NK-92 treated with Interleukin-12 subunit alpha and Interleukin-12 subunit beta, amount 100 ng/mL, for 24 hours (cell line): Measurements from ENCODE around the gene TRMT11.
"Not testable (repeated sequence)": the region's sequence is repeated elsewhere in the genome, so short reads cannot be mapped to it uniquely, and the experiment has no call there.

ENCODE experiments used
- DNase-seq: peaks from one replicate; lab custom pipeline; 2025; lab: John Stamatoyannopoulos, UW

The TRMT11 gene

DNA sequence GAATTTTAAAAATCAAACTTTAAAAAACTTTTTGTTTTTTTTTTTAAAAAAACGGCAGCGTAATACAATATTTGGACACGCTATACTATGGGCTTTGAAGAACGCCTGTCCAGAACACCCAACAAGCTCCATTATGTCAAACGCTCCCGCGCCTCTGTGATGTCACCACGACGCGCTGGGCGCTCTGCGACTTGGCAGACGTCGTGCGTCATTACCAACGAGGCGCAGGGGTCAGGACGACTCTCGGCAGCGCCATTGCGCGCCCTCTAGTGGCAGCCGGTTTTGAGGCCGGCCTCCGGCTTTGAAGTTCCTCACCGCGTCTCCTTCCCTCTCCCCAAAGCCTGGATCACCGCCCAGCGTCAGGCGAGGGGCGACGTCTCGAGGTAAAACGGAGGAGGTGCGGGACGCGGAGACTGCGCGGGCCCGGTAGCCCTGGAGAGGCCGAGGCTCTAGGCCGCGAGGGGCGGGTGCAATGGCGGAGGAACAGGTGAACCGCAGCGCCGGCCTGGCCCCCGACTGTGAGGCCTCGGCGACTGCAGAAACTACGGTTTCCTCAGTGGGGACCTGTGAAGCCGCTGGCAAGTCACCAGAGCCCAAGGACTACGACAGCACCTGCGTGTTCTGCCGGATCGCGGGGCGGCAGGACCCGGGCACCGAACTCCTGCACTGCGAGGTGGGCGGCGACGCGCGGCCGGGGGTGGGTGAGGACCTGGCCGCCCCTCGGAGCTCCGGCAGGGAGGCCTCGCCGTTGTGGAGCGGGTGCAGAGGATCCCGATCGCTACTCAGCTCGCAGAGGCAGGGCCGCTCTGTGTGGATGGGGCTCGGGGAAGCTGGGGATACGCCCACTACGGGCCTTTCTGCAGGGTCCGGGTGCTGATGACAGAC, 29.6 kb upstream of the TRMT11 start, which contains the start of gene HINT3:
HINT3 (plus strand) TSS at position 265 of the 885 bp plus-strand sequence; CDS start at position 473, 208 bp downstream.
- DNase-seq = peak; percentile 95

DNA sequence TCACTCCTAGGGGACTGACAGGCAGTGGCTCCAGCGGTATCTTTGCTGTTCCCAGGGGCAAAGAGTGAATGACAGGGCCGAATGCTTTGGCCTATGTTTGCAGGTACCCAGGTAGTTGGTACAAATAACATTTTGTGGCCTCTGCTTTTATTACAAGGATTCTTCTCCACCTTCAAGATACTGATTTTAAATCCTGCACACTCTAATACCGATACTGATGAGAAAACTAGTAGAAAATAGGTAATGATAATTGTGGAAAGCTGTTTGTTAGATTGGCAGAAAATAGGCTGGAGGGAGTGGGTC, 29.0 kb upstream of the TRMT11 start:
- no peak for DNase-seq

DNA sequence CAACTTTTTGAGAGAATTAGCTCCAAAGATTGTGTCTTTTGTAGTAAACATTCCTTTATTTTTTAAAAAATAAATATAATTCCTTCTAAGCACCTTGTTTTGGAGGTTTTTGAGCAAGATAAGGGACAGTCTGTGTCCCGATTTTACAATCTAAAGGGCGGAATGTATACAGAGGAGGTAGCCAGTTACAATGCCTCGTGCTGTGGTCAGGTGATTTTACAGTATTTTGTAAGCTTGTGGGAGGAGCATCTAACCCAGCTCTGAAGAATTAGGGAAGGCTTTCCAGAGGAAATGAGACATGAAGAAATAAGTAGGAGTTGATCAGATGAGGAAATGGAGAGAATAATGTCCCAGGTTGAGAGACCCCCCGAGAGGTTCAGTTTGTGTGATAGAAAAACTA, 28.5 kb upstream of the TRMT11 start:
- no peak for DNase-seq

DNA sequence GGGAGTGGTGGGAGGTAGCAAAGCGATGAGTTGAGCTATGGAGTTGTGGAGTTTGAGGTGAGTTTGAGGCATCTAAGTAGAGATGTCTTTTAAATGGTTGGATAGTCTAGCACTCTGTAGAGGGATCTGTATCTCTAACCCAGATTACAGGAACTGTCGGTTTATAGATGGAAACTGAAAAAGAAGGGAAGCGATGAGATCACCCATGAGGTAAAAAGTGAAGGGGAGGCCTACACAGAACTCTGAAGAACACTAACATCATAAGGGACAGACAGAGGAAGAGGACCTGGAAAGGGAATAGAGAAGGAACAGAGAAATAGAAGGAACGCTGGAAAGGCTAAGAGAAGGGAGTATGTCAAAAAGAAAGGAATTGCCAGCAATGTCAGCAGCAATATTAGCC, 27.3 kb upstream of the TRMT11 start:
- DNase-seq = no peak

DNA sequence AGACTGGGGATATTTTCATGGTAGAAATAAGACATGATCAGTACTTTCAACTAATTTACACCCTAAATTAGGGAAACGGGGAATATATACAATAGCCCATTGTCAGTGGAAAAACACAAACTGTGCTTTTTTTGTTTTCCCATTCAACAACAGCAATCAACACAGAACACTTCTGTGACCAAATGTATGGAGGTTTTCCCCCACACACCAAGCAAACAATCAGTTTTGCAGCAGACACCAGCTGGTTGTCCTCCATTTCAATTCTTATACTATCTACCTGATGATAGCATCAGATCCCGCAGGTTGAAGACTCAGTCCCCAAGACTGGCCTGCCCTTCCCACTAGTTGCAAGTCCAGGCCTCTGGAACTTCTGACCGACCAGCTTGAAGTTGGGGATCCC, 25.2 kb upstream of the TRMT11 start:
- DNase-seq = no peak

DNA sequence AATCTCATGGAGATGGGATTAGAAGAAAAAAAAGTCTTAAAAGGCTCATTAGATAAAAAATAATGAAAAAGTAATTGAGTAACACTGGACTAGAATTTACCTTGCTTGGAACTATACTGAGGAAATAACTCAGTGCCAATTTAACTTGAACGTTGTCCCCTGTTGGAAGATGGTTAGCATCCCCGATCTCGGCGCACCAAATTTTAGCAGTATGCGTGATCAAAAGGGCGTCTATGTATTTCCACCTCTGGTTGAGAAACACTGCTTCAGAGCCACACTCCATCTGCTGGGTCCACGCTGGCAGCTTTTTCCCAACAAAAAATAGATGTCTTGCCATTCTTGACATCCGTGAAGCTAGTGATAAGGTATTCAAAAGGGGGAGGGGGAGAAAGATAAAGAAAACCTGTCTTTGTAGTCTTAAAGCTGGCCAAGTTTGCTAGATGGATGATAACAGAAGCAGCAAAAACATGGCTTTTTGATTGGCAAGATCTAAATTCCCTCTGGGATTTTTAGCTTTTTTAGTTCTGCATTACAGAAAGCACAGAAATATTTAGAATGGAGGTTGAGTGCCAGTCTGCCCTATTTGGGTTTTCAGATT, 23.3 kb upstream of the TRMT11 start:
- no peak for DNase-seq

DNA sequence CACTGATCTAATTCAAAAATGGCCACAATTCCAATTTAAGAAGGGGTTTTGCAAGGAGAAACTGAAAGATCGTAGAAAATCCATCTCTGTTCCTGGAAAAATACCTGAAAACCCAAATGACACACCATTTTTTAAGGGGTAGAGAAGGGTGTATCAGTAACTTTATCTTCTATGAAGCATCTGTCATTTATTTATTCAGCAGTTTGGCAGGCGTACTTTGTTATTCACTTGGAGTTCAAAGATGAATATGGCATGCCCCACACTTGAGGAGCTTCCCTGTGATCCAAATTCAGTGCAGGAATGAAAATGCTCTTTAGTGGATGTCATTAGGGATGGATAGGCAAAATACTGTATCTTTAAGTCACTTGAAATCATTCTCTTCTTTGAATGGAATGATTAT, 22.5 kb upstream of the TRMT11 start:
- no peak for DNase-seq

DNA sequence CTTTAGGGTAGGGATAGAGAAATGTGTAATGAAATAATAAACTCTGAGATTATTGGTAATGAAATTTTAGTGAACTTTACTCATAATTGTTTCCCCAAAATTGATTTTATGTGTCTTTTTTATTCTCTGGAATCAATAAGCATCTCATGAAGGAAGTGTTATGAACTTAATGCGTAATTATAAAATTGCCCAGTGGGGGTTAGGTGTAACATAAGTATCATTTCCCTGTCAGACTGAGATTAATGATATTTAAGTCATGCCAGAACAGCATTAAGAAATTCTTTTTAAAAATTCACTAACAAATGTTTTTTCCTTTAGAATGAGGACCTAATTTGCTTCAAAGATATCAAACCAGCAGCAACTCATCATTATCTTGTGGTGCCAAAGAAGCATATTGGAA, 19.8 kb upstream of the TRMT11 start:
- no peak for DNase-seq

DNA sequence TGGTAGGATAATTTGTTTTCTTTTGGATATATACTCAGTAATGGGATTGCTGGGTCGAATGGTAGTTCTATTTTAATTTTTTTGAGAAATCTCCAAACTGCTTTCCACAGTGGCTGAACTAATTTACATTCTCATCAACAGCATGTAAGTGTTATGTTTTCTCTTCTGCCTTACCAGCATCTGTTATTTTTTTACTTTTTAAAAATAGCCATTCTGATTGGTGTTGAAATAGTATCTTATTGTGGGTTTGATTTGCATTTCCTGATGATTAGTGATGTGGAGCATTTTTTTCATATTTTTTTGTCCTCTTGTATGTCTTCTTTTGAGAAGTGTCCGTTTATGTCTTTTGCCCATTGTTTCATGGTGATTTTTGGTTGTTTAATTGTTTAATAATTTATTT, 17.8 kb upstream of the TRMT11 start:
- no peak for DNase-seq

DNA sequence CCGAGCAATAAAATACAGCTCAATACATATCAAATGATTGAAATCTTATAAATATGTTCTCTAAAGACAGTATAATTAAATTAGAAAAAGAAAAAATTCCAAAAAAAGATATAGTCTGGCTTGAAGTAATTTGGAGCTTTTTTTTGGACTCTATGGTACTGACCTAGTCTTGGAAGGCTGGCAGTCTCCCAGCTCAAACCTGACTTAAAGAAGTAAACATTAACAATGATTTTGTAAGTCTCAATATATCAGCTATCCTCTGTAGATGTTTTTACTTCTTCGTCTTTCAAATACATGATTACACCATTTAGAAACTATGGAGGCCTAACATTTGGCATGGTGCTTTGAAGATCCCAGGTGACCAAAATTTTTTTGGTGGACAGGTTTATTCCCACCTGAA, 15.6 kb upstream of the TRMT11 start:
- DNase-seq = no peak

DNA sequence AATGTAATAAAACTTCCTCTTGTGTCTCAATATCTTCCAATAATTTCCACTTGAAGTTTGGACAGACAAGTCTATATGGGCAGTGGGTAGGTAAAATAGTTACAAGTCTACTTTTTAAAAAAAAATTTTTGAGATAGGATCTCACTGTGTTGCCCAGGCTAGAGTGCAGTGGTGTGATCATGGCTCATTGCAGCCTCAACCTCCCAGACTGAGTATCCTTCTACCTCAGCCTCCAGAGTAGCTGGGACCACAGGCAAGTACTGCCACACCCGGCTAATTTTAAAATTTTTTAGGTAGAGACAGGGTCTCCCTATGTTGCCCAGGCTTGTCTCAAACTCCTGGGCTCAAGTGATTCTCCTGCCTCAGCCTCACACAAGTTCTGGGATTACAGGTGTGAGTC, 13.9 kb upstream of the TRMT11 start:
- DNase-seq = not testable (repeated sequence)

DNA sequence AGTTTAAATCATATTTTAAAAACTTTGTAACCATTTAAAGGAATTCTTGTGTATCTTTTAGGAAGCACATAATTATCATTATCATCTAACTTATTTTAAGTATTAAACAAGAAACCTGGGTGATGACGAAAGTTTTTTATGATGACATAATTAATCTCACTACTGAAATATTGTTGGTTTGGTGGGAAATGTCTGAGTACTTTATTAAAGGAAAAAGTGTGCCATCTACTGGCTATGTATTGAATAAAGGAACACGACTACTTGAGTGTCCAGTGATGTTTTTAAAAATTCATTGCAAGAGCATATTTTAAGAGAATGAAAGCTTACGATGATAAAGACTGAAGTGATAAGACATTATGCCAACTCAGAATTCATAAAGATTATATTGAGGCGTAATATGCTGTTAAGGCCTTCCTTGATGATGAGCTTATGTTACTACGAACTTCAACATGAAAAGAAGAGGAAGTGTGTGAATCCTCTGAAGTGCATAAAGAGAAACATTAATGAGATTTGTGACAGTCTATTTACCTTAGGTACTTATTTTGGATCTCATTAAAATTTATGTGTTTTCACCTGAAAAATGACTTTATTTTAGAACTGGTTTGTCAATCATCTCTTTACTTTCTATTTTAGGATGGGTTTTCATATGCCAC, 12.0 kb upstream of the TRMT11 start:
- DNase-seq = no peak

DNA sequence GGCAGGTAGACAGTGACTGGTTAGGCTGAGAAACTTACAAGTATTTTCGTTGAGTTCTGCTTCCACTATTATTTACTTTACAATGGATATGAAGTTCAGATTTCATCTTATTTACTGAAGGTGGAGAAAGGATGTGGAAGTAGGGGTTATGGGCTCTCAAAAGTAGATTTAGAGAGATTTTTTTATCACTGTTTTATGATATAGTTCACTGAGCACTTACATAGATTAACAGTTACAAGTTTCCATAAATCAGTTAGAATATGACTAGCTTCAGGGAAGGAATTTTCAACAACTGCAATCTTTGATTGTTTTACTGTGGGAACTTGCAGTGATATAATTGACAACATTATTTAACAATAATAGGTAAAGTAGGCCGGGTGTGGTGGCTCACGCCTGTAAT, 7.2 kb upstream of the TRMT11 start:
- no peak for DNase-seq

DNA sequence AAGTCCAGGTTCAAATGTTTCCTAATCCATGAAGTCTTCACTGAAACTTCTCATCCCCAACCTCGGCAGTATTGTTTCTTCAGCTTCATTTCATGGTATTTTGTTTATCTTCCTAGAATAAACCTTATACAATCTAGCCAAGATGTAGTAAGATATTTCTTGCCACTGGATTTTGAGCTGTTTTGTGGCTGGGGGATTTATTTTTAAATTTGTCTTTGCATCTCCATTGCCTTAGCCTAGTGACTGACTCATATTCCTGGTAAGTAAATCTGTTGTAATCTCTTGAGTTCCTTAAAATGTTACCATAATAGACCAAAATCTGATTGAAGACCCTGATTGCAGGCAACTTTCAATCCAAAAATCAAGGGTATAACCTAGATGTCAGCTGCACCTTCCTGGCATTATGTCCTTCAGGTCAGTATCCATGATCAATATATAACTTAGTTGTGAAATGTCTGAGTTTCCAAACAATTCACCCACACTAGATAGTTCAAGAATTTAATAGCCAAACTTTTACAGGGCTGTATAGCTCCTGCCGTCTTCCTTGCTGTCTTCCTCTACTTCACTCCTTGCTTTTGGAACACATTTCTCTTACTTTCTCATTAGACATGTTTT, 4.7 kb upstream of the TRMT11 start:
- no peak for DNase-seq

DNA sequence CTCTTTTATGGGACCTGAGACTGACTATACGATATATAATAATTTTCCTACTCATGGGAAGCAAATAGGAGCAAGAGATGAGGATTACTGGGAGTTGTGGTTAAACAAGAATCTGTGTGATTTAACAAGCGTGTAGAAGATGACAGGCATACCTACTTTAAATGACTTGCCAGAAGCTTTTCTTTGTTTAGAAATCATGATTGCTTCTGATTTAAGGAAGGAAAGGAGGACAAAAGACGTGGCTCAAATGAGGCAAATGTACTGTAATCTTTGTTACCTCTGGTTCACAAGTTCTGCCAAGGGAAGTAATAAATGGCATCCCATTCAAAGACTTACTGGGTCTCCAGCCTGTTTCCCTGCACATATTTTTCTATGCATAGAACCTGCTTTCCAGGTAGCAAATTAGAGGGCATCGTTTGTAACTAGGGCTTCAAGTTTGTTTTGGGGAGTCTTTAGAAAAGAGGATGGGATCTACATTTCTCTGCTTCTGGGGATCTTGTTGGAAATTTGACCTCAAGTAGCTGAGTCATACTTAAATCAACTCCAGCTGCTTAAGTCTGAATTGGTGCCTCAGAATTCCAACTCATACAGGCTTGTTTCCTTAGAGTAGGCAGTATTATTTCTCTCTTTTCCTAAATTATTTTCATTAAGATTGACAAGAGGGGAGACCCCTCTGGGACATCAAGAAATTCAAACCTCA, 2.9 kb upstream of the TRMT11 start:
- no peak for DNase-seq

DNA sequence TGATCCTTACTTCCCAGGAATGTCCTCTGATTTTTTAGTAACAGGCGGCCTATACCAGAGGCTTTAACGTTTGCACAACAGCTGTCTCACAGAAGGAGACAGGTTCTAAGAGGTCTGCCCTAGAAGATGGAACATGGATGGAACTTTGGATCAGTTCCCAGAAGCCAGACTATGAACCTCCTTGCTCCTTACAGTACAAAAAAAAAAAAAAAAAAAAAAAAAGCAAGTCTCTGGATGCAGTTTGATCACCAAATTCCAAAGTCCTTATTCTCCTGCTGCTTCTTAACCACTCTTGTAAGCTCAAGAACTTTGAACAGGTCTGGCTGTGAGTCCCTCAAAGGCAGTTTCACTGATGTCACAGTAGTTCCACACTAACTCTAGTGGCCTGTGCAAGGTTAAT, 2.0 kb upstream of the TRMT11 start:
- no peak for DNase-seq

DNA sequence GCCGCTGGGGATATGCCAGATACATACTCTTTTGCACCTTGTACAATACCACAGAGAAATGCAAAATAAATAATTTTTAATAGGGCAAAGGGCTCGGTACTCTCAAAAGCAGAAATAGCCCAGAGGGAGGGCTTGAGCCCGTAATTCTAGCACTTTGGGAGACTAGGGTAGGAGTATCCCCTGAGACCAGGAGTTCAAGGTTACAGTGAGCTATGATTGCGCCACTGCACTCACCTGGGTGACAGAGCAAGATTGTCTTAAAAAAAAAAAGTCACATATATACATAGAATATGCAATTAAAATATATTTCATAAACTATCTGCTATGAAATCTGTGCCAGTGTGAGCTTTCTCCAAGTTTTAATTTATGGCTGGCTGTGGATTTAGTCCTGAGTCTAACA, 818 bp upstream of the TRMT11 start:
- DNase-seq = no peak

DNA sequence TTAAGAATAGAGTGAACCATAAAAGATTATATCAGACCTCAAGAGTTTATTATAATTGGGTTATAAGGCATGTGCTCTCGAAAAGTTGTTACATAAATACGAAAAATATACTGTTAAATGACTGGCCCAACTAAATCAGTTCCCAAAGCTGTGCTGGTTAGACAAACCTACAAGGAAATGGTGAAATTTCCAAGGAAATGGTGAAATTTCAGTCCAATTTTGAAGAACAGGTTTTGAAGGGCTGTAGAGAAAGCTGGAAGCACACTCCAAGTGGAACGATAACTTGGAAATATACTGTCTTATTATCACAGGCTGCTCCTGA, 400 bp upstream of the TRMT11 start:
- no peak for DNase-seq

DNA sequence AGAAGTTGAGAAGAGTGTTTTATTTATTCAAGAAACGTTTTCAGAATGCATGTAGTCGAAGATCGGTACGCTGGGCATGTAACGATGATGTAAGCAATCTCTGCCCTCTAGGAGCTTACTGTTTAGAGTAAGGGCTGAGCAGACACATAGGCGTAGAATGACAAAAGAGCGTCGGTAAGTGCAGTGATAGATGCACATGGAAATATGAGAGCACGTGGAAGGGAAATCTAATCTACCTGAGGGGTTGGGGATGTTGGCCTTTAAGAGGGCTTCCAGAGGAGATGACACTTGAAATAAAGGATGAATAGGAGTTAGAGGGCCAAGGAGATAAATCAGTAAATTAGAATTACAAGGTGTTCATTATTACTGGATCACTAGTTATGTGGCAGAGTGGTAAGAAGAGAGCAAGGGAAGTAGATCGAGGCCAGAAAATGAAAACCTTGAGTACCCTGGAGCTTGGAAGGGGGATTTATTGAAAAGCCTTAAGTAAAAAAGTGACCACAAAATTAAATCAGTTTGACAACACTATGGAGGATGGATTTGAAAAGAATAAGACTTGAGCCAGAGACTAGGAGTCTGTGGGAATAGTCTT, 782 bp downstream of the TRMT11 start:
- no peak for DNase-seq

DNA sequence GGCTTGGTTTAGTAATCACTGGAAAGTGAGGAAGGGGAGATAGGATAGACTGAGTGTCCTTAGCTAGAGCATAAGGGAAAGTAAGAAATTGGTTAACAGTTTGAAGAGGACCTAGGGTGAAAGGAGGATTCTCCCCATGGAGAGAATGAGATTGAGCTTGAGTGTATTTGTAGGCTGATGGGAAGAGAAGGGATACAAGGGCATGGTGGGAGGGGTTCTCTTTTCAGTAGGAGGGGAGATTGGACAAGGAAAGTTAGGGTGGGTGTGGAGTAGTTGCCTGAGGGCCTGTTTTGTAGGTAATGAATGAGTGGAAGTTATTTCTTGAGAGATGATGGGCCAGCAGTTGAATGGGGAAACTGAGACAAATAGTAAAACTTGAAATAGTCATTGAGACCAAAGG, 1.9 kb downstream of the TRMT11 start:
- no peak for DNase-seq

DNA sequence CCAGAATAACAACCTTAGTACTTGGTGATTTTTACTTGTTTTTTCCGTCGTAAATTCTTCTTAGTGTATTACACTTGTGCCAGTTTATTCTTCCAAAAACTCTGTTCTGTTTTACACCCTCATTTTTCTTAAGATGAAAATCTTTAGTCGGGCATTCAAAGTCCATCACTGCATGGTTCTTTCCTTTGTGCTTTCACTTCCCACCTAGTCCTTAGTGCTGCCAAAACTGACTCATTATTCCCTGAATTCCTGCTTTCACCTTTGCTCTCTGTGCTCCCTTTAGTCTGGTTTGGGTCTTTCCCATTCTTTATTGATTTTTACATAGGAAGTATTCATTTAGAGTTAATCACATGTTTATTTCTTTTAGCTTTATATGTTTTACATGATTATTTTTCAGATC, 3.3 kb downstream of the TRMT11 start:
- no peak for DNase-seq

DNA sequence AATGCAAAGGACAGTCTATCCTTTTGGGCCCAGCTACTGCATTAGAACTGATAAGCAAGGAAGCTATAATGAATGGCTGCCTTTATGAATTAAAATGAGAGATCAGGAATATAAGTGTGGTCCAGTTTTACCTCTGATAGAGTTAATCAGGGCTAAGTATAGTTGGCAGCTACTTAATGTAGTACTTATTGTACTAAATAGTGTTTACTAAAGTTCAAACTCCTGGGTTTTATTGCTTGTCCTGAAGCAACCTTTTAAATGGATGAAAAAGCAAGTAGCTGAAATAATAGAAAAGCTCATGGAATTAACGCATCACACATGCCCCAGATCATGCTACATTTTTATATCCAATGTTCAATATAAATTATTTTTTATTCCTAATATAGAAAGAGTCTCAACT, 5.3 kb downstream of the TRMT11 start:
- DNase-seq = no peak
